Measurements from ENCODE around the gene PDPK1.
"Not testable (repeated sequence)": the region's sequence is repeated elsewhere in the genome, so short reads cannot be mapped to it uniquely, and the experiment has no call there.

Gene PDPK1

DNA sequence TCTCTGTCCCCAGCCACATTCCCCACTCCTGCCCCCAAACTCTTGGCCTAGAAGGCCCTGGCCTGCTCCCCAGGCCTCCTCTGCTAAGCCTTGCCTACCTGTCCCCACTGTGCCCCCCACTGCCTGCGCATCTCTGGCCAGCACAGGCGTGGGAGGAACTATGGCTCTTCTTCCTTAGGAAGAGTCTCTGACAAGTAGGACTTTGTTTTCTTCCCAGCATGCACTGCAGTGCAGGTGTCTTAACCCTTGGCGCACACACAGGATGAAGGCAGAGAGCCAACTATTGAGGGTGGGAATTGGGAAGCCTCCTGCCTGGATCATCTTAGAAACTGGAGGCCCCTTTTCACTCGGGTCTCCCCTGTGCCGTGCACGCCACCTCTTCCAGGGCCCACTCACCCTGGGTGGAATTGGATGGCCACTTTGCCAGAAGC is 14.0 kb upstream of the PDPK1 start:
- DNase-seq (ENCODE audit: low spot score), result no peak

GRCh38 chr16:2524339-2524938 is 13.4 kb upstream of the PDPK1 start:
- no peak for DNase-seq (ENCODE audit: low spot score)

GRCh38 chr16:2526135-2526534 is 11.7 kb upstream of the PDPK1 start:
- no peak for DNase-seq (ENCODE audit: low spot score)

DNA sequence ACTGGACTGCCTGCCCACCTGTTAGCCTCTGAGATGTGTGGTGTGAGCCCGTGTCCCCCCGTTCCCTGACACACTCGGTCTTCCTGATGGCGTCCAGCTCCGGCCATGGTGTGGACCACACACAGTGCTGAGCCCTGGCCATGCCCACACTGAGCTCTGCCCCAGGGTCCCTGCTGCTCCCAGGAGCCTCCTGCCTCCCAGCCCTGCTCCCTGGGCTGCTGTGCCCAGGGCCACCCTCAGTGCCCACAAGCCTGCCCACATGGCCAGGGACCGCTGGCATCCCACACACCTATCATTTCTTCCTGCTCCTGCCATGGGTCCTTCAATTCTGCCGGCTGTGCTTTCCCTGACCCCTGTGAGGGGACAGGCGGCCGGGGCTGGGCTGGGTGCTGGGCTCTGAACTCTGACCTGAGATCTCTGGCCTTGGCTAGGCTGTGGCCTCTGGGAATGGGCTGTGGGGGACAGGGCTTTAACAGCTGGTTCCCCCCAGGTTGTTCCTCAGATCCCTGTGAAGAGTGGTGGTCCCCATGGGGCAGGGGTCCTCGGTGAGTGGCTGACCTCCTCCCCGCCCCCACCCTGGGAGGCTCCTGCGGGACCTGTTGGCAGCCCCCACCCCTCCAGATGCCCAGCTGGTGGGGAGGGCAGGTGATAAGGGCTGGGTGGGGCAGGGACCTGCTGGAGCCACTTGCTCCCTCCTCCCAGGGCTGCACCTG is 10.6 kb upstream of the PDPK1 start:
- no peak for DNase-seq (ENCODE audit: low spot score)

- DNase-seq (ENCODE audit: low spot score), result no peak
These were observed 10.1 kb upstream of the PDPK1 start for GRCh38 chr16:2527784-2528100.

DNA sequence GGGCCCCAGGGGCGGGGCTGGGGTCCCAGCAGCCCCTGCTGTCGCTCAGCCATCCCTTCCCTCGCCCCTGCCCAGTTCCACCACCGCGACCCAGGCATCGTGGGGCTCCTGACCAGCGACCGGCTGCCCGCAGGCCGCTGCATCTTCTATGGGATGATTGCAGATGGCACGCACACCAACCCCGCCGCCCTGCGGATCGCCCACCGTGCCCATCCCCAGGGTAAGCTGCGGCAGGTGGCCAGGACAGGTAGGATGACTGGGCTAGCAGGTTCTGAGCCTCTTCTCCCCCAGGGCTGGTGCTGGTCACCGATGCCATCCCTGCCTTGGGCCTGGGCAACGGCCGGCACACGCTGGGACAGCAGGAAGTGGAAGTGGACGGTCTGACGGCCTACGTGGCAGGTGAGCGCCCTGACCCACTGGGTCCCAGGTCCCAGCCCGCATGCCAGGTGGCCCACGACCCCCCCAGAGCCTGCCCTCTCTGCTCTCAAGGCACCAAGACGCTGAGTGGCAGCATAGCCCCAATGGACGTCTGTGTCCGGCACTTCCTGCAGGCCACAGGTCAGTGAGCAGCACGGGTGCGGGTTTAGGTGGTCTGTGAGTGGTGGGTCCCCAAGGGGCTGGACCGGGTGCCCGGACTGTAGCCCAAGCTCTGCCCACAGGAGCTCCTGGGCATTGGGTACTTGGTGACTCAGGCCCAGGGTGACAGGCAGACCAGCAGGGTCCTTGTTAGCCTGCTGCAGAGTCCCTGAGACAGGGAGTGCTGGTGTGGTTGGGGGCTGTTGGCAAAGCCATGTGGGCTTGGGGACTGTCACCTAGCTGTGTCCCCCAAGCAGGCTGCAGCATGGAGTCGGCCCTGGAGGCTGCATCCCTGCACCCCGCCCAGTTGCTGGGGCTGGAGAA is 9.4 kb upstream of the PDPK1 start:
- no peak for DNase-seq (ENCODE audit: low spot score)

- no peak for DNase-seq (ENCODE audit: low spot score)
These were observed 8.5 kb upstream of the PDPK1 start for GRCh38 chr16:2529061-2529931.

GRCh38 chr16:2529961-2530628 is 7.7 kb upstream of the PDPK1 start:
- no peak for DNase-seq (ENCODE audit: low spot score)

DNA sequence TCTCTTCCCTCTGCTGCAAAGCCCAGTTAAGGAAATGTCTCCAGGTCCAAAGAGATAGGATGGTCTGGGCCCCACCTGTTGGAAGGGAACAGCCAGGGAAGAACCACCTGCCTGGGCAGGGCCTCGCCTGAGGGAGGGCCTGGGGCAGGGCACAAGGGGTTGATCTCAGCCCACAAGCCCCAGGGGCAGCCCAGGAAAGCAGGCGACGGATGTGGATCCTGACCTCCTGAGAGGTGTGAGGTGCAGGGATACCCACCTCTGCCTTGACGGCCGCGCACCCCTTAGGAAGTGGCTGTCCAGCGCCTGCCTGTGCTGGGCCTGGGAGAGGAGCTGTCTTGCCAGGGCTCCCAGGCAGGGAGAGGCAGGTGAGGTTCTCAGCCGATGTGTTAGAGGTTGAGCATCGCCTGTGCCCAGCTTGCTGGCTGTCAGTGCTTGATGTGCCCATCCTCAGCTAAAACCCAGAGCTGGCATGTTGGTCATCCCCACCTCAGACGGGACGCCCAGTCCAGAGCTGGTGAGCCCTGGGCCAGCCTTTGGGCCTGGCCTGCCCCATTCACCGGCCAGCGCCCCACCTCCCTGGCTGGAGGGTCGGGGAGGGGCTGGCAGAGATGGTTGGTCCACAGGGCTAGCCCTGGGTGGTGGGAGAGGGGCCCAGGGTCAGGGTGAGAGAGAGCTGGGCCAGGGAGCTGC is 7.0 kb upstream of the PDPK1 start:
- DNase-seq (ENCODE audit: low spot score), result no peak

DNA sequence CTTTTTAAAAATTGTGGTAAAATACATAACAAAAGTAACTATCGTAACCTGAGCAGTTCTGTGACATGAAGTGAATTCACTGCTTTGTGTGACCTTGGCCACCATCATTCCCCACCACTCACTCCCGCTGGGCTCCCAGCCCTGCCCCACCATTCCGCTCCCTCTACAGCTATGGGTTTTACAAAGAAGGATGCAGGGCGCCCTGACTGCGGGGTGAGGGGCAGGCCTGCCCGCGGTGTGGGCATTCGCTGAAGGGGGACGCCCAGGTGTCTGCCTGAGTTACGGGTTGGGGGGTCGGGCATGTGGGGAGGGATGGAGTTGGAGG is 6.5 kb upstream of the PDPK1 start, which contains the start of gene CEMP1:
Gene CEMP1, minus strand, starts transcription at position 38 of the 325 bp plus-strand sequence. CDS start 335 bp downstream, outside the sequence.
- DNase-seq (ENCODE audit: low spot score), result no peak

GRCh38 chr16:2531696-2532493 is 5.9 kb upstream of the PDPK1 start:
- peak; percentile 97 for DNase-seq (ENCODE audit: low spot score)

DNA sequence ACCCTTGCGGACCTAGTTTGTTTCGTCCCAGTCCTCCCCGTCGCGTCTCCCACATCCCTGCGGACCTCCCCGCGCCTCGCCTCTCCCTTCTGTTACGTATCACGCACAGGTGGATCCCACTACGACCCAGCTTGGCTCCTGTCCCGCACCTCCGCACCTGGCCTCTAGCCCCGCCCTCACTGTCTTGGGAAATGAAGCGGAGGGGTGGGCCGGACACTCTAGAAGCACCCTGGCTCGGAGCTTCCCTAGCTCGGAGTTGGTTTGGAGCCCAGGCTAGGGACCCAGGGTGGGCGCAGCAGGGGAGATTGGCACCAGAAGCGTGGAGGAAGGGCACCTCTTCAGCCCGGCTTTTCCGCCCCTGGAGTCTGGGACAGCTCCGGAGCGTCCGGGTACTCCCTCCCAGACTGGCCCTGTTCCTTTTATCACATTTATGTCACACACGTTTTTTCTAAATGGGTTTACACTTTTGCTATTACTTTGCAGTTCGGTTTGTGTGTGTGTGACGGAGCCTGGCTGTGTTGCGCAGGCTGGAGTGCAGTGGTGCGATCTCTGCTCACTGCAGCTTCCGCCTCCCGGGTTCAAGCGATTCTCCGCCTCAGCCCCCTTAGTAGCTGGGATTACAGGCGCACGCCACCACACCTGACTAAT is 5.2 kb upstream of the PDPK1 start:
- peak; percentile 59 for DNase-seq (ENCODE audit: low spot score)

DNA sequence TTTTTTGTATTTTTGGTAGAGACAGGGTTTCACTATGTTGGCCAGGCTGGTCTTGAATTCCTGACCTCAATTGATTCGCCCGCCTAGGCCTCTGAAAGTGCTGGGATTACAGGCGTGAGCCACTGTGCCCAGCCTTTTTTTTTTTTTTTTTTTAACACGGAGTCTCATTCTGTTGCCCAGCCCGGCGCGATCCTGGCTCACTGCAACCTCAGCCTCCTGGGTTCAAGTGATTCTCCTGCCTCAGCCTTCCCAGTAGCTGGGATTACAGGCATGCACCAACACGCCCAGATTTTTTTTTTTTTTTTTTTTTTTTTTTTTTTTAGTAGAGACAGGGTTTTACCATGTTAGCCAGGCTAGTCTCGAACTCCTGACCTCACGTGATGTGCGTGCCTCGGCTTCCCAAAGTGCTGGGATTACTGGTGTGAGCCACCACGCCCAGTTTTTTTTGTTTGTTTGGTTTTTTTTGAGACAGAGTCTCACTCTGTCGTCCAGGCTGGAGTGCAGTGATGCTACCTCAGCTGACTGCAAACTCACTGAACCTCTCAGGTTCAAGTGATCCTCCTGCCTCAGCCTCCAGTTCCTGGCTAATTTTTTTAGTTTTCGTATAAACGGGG is 4.6 kb upstream of the PDPK1 start:
- DNase-seq (ENCODE audit: low spot score), result not testable (repeated sequence)

DNA sequence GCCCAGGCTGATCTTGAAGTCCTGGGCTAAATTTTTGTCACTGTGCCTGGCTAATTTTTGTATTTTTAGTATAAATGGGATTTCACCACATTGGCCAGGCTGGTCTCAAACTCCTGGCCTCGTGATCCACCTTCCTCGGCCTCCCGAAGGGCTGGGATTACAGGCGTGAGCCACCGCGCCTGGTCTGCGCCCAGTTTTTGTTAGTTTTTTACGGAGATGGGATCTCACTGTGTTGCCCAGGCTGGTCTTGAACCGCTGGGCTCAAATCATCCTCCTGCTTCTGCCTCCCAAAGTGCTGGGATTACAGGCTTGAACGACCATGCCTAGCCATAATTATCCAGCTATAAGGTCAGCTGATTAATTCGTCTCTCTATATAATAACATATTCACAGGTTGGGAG is 3.9 kb upstream of the PDPK1 start:
- DNase-seq (ENCODE audit: low spot score), result no peak

GRCh38 chr16:2534335-2534734 is 3.5 kb upstream of the PDPK1 start:
- DNase-seq (ENCODE audit: low spot score), result not testable (repeated sequence)

DNA sequence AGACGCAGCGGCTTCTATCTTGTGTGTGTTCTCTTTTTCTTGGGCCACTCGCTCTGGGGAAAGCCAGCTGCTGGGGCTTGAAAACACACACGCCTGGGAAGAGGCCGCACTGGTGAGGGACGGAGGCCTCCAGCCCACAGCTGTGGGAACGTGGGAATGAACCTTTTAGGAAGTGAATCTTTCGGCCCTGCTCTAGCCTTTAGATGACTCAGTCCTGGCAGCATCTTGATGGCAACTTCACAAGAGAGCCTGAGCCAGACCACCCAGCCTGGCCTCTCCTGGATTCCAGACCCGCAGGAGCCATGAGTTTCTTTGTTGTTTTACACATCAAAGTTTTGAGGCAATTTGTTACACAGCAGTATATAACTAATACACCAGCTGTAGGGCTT is 2.2 kb upstream of the PDPK1 start:
- no peak for DNase-seq (ENCODE audit: low spot score)

GRCh38 chr16:2539192-2539844 is 1.5 kb downstream of the PDPK1 start:
- not testable (repeated sequence) for DNase-seq (ENCODE audit: low spot score)

DNA sequence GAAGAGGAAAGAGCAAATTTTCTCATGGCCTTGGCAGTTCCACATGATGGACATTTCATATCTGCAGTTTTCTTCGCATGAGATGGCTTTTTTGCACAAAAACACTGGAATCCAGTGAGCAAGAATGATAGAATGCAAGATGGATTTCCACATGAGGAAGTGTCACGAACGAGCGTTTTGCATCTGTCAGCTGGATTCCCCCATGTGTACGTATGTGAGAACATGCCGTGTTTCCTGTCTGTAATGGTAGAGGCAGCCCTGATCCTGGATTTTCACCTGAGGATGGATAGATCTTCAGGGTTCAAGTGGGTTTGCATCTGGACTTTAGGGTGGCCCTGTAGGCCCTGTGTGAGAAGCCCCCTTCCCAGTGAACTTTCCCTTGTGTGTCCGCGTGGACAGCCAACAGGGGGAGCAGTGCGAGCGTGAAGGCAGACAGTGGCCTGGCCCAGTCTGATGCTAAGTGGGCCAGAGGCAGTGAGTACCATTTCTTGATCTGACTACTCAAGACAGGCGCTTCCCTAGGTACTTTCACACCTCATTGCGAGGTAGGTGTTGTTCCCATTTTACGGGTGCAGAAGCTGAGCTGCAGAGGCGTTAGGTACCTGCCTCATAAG is 2.1 kb downstream of the PDPK1 start:
- peak; percentile 32 for DNase-seq (ENCODE audit: low spot score)

Measured in CD4-positive, alpha-beta T cell treated with Interleukin-15 for 4 hours (primary cell).